H54 (cell line): Measurements from ENCODE around the gene CDH2.
A peak's percentile ranks its signal among the peaks of the same experiment; 100 is the strongest.

ENCODE experiments used
- DNase-seq: peaks from one replicate; pipeline ENCODE4 v3.0.0; 2011; ENCODE audit warnings: low spot score, mixed read lengths; ENCODE audit not compliant: insufficient read length
- FAIRE-seq: peaks from 3 replicates; lab custom pipeline; 2011; peaks lifted over from hg19 to GRCh38; lab: Jason Lieb, UNC
- POLR2A ChIP-seq: IDR thresholded peaks from 2 replicates; pipeline ENCODE4 v1.6.1; 2011; ENCODE audit warnings: low read depth, mild to moderate bottlenecking, low read length

Gene CDH2

GRCh38 chr18:28109781-28110560 lies 67.0 kb downstream of the CDH2 start:
- TF ChIP-seq POLR2A = no peak
- FAIRE-seq (no peak), DNase-seq (no peak)

DNA sequence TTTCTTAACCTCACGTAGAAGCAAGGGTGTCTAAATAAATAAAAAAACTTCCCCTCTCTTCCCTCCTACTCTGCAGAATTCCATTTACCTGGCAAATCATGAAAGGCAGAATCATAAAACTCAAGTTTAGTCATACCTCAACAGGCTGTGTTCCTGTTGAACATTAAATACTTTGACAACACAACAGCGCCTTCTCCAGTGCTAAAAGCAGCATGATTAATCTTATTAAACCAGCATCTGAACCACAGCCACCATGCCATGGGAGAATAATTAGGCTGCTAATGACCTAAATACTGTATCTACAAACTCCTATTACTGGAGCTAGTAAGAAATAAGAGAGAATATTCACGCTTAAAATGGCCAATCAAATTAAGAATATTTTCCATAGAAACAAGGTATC lies 68.1 kb downstream of the CDH2 start:
- TF ChIP-seq POLR2A = no peak
- FAIRE-seq (no peak), DNase-seq (no peak)

DNA sequence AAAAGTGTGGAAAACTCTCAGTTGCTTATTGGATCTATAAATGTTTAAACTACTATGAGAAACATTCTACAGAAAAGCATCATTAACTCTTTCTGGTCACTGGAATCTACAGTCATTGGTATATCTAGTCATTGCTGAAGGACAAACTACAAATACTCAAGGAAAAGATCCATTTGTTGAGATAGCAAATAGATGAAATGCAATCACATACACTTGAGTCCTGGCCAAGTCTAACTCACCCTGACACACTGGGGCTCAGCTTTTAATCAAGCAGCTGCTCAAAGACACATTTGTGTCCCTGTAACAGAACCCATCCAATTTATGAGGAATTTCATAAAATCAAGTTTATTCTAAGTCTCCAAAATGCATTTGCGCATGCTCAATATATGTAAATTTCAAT lies 68.7 kb downstream of the CDH2 start:
- no peak for DNase-seq
- FAIRE-seq = no peak
- TF ChIP-seq POLR2A = no peak

DNA sequence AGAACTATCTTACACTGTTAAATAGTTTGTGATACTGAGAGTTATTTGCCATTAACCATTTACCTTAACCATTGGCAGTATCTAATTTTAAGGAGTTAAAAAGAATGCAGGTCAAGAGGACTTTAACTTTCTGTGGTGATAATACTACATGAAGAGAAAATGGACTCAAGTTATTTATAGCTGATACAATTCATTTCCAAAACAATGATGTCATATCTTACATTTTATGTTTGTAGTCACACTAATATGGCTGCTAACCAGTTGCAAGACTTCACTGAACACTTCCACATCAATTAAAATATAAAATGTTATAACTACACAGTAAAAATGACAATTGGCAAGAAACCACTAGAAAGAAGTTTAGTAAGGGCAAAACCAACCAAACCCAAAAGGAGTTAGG lies 77.7 kb downstream of the CDH2 start:
- TF ChIP-seq POLR2A = no peak
- FAIRE-seq (no peak), DNase-seq (no peak)

- FAIRE-seq = no peak
- DNase-seq = no peak
- no peak for TF ChIP-seq POLR2A
Observed at GRCh38 chr18:28095631-28096030, 81.3 kb downstream of the CDH2 start.

- TF ChIP-seq POLR2A = no peak
- no peak for FAIRE-seq
- DNase-seq = no peak
Observed at GRCh38 chr18:28095041-28095440, 81.9 kb downstream of the CDH2 start.

GRCh38 chr18:28091197-28091596 lies 85.7 kb downstream of the CDH2 start:
- FAIRE-seq (no peak), DNase-seq (no peak)
- no peak for TF ChIP-seq POLR2A

DNA sequence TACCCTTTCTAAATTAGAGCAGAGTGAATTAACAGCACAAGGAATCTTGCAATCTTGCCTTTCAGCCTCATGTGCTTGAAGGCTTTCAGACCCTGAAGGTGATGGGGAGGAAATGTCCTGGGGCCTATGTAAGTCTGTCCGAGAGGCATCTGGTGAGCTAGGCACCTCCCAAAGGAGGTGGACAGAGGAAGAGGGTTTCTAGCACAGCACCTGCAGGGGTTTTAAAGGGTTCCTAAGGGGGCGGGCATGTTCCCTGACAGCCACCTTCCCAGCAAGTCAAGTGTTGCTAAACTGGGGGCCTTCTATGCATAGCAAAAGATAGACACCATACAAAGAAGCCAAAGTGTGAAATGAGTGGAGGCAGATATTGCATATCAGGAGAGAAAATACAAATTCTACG lies 88.5 kb downstream of the CDH2 start:
- no peak for DNase-seq
- FAIRE-seq = no peak
- TF ChIP-seq POLR2A = no peak

DNA sequence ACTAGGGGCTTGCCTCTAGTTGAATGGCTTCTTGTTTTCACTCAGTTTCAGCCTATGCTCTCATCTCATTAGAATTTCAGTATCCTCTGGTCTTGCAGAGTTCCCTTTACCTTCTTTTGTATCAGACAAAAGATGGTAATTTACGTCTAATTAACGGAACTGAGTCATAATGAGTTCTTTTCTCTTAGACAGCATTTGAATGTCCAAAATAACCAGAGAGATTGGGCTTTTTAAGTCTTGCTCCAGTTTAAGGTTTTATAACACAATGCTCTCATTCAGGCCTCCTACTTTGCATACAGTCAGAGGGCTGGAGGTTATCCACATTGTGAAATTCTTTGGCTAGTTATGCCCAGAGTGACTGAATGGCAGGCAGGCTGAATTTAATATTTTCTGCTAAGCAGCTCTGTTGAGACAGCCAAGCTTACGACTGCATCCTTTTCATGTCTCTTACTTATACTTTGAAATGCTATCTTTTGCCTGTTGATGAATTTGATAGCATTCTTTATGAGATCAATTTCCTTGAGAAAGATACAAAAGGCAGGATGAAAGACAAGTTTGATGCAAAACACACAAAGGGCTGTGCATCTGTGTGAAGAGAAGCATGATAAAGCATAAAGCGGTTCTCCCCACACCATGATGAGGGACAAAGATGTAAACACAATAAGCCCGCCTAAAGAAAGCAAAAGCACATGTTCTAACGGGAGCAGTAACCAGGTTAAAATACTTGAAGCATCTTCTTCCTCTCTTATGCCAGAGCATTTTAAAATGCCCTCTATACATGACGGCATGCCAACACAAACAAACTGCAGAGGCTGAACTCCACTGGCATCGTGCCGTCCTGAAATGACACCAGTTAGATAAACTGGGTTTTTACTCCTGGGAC lies 90.0 kb downstream of the CDH2 start:
- FAIRE-seq (peak; percentile 83), DNase-seq (no peak)
- TF ChIP-seq POLR2A = no peak

- no peak for TF ChIP-seq POLR2A
- FAIRE-seq = no peak
- no peak for DNase-seq
Observed at GRCh38 chr18:28081516-28081915, 95.4 kb downstream of the CDH2 start.

DNA sequence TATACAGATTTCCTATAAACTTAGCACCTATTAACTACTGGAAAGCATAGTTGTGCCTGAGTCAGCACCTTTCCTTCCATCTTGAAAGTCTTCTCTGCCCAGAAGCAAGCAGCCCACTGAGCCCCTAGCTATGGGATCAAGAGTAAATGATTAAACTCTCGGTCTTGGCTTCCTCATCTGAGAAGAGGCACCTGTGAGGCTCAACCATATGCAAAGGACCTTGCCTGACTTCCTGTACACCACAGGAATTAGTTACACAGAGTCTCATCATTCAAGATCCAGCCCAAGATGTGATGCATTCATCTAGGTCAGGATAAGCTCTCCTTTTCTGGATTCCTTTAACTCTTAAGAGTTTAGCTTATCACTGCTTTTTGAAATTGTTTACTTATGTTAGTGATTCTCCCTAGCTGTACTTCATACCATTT lies 96.0 kb downstream of the CDH2 start:
- DNase-seq = no peak
- TF ChIP-seq POLR2A = no peak
- FAIRE-seq = no peak

DNA sequence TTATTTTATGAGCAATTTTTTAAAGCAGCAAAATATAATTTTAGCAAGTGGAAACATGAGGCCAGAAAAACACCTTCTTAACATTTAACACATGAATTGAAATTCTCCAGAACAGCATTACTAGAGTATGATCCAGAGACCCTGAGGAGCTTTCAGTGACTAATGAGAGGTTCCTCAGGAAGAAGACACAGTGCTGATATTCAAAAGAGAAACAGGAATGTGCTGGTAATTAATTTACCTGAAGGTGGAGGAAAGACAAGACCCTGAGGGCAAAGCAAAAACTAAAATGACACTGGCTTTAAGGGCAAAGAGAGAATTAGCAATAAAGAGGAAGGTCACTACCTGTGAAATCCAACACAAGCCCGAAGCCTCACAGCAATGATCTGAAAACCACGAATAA lies 97.0 kb downstream of the CDH2 start:
- no peak for TF ChIP-seq POLR2A
- FAIRE-seq = peak; percentile 15
- no peak for DNase-seq

DNA sequence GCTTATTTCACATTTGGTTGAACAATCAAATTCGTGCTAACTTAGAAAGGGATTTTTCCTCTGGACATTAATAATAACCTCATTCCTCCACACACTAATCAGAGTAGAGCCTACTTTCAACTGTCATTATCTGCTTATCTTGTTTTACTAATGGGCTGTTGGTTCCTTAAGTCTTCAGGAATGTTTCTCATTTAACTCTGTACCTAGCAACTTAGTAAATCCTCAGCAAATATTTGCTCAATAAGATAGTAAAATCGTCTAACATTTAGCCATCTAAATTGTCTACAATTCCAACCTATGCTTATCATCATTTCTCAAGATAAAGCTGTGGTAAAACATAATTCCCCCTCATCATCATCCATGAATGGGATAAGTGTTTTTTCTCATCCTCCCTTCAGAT lies 98.1 kb downstream of the CDH2 start:
- FAIRE-seq (no peak), DNase-seq (no peak)
- no peak for TF ChIP-seq POLR2A

GRCh38 chr18:28078298-28078697 lies 98.6 kb downstream of the CDH2 start:
- no peak for FAIRE-seq
- DNase-seq = no peak
- TF ChIP-seq POLR2A = no peak
